T47D (cell line): ENCODE measurements around the gene WWTR1.

ENCODE experiments used
- DNase-seq, 2 experiments: peaks; one replicate each; pipeline versions ENCODE4 v3.0.0 to v3.0.0-alpha.2; 2011 to 2012; ENCODE audit warnings: low read depth in 1 of 2, low spot score in 1 of 2
- JUND ChIP-seq: IDR thresholded peaks from 2 replicates; pipeline ENCODE4 v1.6.1; 2012; ENCODE audit warnings: low read depth
- in situ Hi-C: cut with HindIII; loops from 2 replicates; pipeline ENCODE4 v1.10.0; 2016; ENCODE audit warnings: low sequenced_read_pairs, low pct_unique_long_range_greater_than_20kb

Gene WWTR1

GRCh38 chr3:149657926-149658743, at the start of gene WWTR1:
TSS of gene WWTR1 (minus strand) at chr3:149658025. CDS start at chr3:149657306, 719 bp downstream.
- in situ Hi-C loops: no loop called here
- DNase-seq: peak; percentile 96 to 99
- no peak for TF ChIP-seq JUND

GRCh38 chr3:149706905-149707304, 49.1 kb upstream of the WWTR1 start:
- in situ Hi-C loops: no loop called here
- no peak for DNase-seq
- no peak for TF ChIP-seq JUND

- TF ChIP-seq JUND: no peak
- DNase-seq: no peak
- in situ Hi-C loops: no loop called here
Measured at GRCh38 chr3:149705416-149705815, 47.6 kb upstream of the WWTR1 start.

- in situ Hi-C loops: no loop called here
- TF ChIP-seq JUND: no peak
- no peak for DNase-seq
Measured at GRCh38 chr3:149703466-149703865, 45.6 kb upstream of the WWTR1 start.

GRCh38 chr3:149702691-149703441, 45.0 kb upstream of the WWTR1 start:
- in situ Hi-C loops: no loop called here
- DNase-seq: no peak
- no peak for TF ChIP-seq JUND

GRCh38 chr3:149701977-149702350, 44.1 kb upstream of the WWTR1 start:
- in situ Hi-C loops: no loop called here
- no peak for TF ChIP-seq JUND
- peak; percentile 30 to 53 for DNase-seq

GRCh38 chr3:149701206-149701976, 43.6 kb upstream of the WWTR1 start:
- no peak for DNase-seq
- no peak for TF ChIP-seq JUND
- in situ Hi-C loops: no loop called here

GRCh38 chr3:149688122-149688757, 30.4 kb upstream of the WWTR1 start:
- no peak for DNase-seq
- in situ Hi-C loops: no loop called here
- no peak for TF ChIP-seq JUND

- in situ Hi-C loops: no loop called here
- TF ChIP-seq JUND: no peak
- DNase-seq: no peak
Measured at GRCh38 chr3:149686996-149687395, 29.2 kb upstream of the WWTR1 start.

- TF ChIP-seq JUND: no peak
- no peak for DNase-seq
- in situ Hi-C loops: no loop called here
Measured at GRCh38 chr3:149678351-149678950, 20.6 kb upstream of the WWTR1 start.

- in situ Hi-C loops: no loop called here
- no peak for DNase-seq
- TF ChIP-seq JUND: no peak
Measured at GRCh38 chr3:149673393-149673792, 15.6 kb upstream of the WWTR1 start.

- in situ Hi-C loops: no loop called here
- no peak for TF ChIP-seq JUND
- DNase-seq: no peak
Measured at GRCh38 chr3:149670742-149671492, 13.1 kb upstream of the WWTR1 start.
